GM19238 (cell line): ENCODE data around the gene TCERG1L.

Source experiments
- DNase-seq: peaks from one replicate; pipeline ENCODE4 v3.0.0; 2011; ENCODE audit warnings: low spot score; ENCODE audit not compliant: insufficient read length

Gene TCERG1L

DNA sequence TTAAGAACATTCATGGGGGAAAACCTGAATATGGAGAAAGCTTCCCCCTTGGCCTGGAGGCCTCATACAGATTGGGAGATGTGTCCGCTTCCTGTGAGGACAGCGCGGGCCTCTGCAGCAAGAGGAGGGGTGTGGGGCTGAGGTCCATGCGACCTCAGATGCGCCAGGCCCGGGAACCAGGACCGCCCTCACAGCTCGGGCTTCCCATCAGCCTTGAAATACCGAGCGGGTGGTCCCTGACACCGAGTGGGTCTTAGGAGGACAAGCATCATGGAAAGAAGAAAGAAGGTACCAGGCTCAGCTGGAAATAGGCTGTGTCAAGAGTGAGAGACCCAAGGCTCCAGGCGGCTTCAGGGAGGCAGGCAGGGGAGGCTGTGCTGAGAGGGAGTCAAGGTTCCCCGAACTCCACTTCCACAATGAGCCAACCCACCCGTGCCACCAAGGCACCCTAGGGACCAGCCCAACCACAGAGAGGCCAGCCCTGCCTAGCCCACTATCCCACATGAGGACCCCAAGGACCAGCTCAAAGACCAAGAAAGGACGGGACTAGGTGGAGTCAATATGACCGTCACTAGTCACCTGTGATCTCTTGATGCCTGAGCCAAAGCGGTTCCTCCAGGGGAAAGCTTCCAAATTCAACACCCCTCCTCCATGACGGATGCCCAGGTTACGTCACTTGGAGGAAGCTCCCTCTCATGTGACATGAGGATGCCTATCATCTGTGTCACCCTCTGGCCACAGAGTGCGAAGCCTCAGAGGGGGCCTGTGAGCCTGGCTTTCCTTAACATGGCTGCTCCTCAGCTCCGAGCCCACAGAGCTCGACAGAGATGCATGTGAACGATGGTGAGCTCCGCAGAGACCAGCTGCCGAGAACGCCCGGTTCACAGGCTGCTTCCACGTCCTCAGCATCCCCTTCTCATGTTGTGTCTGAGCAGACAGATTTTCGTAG is 103.7 kb downstream of the TCERG1L start:
- no peak for DNase-seq

DNA sequence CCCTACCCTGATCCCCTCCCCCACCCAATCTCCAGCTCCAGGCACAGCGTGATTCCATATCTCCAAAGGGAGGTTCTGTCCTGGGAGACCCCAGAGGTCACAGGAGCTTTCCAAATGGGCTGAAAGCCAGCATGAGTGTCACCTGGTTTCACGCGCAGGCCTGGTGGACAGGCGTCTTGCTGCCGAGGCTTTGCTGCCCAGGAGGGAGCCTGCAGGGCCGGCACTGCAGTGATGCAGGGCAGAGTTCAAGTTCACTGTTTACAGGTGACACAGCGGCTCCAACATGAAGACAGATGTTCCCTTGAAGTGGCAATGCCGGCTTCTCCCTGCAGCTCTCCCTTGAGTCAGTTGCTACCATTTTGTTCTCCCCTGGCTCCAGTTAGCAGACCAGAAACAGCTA is 104.3 kb downstream of the TCERG1L start:
- no peak for DNase-seq

DNA sequence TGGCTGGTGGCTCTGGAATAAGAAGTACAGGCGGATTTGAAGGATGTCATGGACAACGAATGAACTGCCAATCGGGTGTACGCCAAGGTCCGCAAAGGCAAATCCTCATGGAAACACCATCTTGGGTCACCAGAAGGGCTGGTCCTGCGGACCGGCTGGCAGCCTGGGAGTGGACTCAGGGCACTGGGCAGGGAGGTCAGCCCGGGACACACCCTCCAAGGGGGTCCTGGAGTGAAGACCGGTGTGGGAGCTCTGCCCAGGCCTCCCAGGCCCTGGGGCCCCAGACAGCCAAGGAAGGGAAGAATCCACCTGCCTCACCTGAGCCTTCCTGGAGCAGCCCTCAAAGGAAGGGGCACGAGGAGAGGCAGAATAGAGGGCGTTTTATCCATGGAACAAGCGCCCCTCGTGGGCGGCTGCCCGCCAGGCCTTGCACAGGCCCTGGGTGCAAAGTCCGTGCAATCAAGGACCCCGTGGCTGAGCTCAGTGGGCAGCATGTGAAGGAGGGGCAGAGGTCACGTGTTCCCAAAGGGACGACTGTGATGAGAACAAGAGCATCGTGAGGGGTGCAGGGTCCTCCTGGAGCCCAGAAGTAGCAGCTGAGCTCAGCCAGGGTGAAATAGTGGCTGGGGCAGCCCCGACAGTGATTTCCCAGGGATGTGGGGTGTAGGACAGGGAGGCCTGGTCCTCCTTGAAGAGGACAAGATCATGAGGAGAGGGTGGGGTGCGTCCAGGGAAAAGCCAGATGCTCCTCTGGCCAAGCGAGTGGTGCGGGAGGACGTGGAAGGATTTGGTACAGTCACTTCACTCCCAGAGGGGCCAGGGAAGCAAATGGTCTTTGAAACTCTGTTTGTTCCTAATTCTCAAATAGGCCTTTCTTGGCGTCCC is 105.2 kb downstream of the TCERG1L start:
- no peak for DNase-seq

DNA sequence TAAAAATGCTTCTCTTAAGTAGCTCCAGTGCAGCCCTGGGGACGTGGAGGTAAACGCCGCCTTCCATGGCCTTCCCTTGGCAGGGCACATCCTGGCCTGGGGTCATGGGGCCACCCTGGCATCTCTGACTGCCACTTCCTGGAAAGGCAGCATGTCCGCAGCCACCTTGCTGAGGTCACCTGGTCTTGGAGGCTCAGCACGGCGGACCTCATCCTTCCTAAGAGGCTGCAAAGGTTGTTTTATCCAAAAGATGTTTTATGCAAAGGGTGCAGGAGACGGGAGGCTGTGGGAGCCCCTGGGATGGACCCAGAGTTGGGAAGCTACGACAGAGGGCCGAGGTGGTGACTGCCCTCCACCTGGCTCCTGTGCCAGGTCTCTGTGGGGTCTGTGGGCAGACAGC is 106.0 kb downstream of the TCERG1L start:
- DNase-seq: no peak

DNA sequence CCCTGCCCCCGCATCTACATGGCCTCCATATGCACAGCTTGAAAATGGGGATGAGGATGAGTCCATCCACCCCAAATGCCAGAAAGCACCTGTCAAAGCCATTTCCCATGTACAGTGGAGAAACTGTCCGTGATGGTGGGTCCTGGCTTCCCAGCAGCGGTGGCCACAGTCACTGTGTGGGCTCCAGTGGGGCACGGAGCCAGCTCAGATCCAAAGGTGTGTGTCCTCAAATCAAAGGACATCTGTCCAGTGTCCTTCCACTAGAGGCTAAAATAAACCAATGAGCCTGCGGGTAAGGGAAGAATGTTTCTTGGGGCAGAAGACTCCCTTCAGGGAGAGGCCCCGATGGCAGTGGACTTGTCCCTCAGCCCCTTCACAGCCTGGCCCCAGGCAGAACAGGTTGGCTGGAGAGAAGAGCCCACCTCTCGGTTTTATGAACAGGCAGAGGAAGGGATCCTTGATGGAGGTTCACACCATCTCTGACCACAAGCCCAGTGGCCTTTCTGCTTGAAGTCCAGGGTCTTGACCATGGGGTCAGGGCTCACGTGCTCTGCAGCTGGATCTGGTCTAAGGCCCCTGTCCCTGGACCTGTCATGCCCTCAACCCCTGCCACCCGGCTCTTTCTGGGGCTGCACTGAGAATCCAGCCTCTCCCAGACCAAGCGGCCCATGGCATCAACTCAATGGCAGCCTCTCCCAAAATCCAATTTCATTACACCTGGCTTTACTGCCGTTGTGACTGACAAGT is 106.9 kb downstream of the TCERG1L start:
- DNase-seq: no peak

DNA sequence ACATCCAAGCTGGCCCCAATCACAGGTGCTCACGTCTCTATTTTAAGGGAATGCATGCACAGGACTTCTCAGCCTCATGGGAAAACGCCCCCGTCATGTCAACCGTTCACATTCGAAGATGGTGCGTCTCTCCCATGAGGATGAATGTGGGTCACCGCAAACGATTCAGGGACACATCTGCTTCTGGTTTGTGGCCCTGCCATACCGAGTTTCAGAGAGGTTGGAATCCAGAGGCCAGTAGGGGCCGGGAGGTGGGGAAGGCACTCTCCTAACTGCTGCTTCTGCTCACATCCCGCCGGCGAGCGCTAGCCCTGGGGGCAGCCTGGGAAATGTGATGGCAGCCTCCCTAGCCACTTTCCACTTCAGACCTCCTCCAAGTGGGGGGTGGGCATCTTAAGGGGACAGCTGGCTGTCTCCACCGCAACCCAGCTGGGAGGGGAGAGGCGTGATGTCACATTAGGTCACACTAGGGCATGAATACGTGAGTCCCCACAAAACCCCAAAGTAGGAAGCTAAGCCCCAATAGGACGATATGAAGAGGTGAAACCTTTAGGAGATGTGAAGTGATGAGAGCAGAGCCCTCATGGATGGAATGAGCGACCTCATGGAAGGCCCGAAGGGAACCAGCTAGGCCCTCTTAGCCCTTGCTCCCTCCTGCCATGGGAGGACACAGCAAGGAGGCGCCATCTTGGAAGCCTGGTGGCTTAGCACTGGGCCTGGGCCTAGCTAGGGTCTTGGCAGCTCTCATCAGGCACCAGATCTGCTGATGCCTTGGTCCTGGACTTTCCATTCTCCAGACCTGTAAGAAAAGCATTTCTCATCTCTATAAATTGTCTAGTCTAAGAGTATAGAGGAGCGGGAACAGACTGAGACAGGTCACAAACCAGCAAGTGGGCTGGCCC is 107.8 kb downstream of the TCERG1L start:
- DNase-seq: no peak

DNA sequence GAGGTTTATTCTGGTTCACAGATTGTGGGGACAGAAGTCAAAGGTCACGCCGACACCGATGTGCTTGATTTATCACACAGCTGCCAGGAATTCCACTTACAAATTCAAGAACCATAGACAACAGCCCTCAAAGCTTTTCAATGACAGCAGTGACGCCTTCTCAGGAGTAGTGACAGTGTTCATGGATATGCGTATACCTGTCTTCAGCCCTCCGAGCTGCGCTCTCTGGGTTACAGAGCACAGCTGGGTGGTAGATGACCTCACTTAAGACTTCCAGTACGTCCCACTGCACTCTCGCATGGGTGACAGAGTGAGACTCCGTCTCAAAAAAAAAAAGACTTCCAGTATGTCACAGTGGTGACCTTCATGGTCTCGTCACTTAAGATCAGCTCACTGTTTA is 108.5 kb downstream of the TCERG1L start:
- no peak for DNase-seq

DNA sequence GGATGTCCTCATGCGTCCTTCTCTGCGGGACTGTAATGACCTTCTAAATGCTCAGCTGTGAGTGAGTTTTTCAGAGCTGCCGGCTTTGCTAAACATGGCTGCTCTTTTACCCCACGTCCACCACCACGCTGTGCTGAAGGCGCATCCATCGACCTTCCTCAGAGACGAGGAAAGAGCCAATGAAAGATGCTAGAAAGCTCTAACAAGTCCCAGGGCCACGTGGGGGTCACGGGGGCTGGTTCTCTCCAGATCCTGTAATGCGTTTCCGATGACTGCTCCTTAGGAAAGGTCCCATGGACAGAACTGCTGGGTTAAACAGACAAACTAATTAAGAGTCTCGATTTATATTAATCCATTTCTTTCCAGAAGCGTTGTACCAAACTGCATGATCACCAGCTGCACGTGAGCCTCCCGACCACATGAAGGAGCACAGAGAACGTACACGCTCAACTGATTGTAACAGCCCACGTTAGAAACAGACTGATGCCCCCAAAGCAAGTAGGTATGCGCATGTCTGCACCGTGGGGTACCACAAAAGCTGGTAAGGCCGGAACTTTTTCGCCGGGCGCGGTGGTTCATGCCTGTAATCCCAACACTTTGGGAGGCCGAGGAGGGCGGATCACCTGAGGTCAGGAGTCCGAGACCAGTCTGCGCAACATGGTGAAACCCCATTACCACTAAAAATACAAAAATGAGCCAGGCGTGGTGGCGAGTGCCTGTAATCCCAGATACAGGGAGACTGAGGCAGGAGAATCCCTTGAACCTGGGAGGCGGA is 109.6 kb downstream of the TCERG1L start:
- DNase-seq: no peak

DNA sequence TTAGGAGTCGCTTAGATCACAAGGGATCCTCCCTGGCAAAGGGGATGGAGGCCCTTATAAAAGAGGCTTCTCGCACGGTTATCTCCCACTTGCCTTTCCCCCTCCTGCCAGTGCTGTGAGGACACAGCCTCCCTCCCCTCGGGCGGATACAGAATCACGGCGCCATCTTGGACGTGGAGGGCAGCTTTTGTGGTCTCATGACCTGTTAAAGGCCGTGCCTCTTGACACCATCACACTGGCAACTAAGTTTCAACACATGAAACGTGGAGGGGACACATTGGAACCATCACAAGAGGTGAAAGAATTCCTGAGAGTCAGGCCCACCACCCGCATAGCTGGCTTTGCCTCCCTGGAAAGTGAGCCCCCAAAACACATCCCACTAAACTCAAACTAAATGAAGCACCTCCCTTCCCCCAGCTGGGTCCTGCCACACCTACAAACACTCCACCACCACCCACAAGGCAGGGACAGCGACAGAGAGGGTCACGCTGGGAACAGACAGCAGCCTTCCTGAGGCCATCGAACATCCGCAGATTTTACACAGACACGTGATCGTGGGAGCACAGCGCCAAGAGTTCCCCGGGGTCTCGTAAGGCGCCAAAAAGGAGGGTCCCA is 110.6 kb downstream of the TCERG1L start:
- DNase-seq: no peak

DNA sequence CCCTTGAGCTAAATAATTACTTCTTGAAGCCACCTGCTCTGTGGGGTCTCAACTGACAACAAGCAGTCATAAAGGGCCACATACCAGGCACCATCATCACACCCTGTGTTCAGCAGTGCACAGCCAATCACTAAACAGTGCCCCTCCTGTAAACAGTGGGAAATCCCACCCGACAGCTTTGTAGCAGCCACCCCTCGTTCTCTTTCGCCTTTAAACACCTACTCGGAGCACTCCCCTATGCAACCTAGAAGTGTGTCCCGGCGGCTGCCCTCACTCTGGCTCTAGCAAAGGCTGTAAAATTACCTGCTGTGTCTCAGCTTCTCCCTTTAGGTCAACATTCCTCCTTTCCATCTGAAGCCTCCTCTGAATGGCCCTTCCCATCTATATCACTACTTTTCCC is 111.9 kb downstream of the TCERG1L start:
- DNase-seq: no peak

DNA sequence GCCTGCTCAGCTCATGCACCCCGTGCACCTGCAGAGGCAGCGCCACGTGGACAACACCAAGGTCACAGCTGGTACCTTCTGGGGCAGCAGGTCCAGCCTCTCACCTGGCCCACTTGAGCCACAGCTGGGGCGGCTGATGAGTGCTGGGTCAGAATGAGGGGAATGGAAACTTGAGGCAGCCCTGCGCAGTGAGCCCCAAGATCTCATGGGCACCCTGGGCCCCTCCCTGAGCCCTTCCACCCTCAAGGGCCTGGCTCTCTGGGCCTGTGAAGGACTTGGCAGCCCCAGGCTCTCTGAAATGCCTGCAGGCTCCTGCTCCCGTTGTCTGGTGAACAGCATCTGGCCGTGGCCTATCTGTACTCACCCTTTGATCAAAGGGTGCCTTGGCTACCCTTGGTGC is 112.7 kb downstream of the TCERG1L start:
- no peak for DNase-seq

DNA sequence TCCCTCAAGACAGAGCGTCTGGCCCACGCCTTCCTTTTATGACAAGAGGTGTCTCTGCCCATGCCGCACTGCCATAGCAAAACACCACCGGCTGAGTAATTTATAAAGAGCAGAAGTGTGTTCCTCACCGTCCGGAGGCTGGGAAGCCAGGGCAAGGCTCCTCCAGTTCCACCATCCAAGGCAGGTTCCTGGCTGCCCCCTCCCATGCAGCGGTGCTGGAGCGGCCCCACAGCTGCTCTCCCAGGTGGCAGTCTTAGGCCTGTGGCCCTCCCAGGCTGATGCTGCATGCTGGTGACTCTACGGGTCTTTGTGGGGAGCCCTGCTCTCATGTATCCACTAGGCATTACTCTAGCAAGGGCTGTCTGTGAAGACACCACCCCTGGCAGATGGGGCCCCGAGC is 113.1 kb downstream of the TCERG1L start:
- DNase-seq: no peak

DNA sequence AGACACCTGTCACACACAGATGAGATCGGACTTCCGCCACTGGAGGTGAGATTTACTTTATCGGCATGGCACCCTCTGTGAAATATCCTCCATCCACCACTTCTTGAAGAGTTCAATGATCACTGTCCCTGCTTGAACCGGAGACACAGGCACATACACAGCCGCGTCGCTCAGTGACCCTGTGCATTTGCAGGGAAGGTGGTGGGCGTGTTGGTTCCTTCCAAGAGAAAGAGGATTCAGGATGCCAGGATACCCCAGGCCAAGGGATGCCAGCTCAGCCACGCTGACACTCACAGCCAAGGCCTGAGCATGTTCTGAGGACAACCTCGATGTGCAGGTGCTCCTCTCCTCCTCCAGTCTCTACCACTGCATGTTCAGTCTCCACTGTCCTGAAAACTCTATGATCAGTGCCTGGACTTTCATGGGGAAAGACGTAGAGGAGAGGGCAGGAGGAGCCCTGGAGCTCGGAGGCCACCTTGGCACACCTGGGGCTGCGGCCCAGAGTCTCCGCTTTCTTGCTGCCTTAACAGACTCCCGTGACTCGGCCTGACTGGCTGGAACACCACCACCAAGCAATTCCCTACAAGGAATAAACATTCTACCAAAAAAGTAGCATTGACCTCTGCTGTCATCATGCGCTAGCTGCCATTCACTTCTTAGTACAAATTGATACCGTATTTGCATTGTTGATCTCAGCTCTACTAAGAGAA is 115.2 kb downstream of the TCERG1L start:
- DNase-seq: no peak

DNA sequence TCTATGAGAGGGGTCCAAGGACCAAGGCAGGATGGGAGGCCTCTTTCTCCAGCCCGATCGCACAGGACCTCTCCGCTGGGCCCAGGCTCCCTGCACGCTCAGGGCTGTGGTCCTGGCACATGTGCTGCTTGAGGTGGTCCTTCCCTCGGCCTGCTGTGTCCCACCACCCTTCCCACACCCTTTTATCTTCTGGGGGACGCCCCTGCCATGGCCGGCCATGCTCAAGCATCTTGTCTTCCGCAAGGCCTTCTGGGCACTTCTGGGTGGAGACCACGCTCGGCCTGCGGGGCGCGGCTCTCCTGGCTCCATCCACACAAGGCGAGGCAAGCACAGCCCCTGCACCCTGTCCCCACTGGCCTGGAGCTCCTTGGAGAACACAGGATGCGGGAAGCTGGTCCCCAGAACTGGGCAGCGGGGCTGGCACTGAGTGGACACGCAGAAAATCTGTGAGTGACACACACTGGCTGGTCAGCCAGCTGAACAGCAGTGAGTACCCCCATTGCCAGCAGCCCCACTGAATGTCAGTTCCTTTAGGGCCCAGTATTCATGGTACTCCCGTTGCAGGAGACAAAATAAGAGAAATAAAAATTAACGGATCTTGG is 115.9 kb downstream of the TCERG1L start:
- no peak for DNase-seq

DNA sequence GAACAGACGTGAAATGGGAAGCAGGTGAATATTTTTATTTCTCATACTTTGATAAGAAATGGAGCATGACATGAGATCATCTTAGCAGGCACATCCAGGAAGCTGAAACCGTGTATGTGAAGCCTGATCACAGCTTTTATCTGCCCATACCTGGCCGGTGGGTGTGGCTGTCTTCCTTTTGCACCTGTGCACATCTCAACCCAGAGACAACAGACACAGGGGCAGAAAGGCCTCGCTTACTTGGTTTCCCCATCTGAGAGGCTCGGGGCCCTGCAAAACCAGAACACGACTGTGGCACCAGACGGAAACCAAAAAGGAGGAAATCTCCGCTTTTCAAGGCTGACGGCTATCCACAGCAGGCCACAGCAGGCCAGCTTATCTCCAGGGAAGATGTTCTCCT is 116.4 kb downstream of the TCERG1L start:
- DNase-seq: no peak

DNA sequence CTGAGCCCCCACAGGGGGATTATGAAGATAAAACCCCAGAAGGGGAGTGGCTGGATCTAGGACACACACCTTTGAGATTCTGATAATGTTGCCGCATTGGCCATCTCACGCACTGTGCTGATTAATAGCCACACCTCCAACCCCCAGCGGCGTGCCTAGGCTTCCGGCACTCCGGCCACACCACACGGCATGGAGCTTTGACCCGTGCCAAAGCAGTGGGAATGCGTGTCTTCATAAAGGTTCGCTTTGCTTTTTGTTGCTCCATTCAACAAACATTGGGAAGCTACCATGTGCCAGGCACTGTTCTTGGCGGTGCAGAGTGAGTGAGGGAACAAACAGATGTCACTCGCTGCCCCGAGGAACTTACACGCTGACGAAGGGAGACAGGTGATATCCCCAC is 117.6 kb downstream of the TCERG1L start:
- no peak for DNase-seq

DNA sequence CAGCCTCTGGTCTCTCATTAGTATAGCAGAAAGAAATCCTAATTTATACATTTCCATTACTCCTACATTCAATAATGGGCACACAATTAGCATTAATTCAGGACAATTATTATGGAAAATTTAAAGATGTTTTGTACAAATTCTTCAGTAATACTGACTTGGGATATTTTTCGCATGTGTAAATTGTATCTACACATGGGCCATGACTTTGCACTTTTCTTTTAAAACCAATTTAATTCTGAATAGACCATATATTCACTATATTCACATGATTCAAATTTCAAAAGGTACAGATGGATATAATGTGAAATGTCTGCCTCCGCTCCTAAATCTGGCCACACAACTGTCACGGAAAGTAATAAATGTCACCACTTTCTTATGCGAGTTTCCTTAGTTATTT is 123.0 kb downstream of the TCERG1L start:
- no peak for DNase-seq

DNA sequence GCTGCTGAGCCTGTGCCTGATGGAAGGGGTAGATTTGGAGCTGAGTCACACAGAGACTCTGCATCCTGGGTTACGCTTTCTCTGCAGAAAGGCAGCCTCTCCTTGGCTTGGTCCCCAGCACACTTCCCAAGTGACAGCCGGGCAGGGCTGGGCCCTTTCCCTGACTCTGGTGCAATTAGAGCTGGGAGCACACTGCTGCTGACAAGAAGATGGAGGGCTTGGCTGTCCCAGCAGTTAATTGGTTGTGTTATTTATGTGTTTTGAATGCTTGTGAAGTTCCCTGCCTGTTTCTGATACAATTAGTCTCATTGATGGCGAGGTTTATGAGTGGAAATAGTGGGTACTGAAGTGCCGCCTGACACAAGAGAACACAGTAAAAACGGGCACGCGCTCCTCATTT is 123.6 kb downstream of the TCERG1L start:
- DNase-seq: no peak
